WERI-Rb-1 (cell line): ENCODE results near the gene NSG2.
"Not testable (repeated sequence)": the region's sequence is repeated elsewhere in the genome, so short reads cannot be mapped to it uniquely, and the experiment has no call there.

ENCODE experiments used
- DNase-seq: peaks from one replicate; pipeline ENCODE4 v3.0.0-alpha.2; 2020
- H3K27ac ChIP-seq: fragments of 250-450 bp; sonication (Bioruptor Pico); 2 replicates; pipeline ENCODE4 v1.5.1; 2020; ENCODE audit warnings: mild to moderate bottlenecking, moderate library complexity
- H3K27me3 ChIP-seq: fragments of 250-450 bp; sonication (Bioruptor Pico); 2 replicates; pipeline ENCODE4 v1.5.1; 2021; ENCODE audit warnings: mild to moderate bottlenecking, low read depth, moderate library complexity; ENCODE audit not compliant: insufficient read depth, severe bottlenecking
- H3K36me3 ChIP-seq: fragments of 250-450 bp; sonication (Bioruptor Pico); 2 replicates; pipeline ENCODE4 v1.5.1; 2020; ENCODE audit warnings: mild to moderate bottlenecking, moderate library complexity
- H3K4me3 ChIP-seq: 2 replicates; pipeline ENCODE4 v1.5.1; 2011; ENCODE audit warnings: low read depth, mild to moderate bottlenecking, control low read depth, low read length
- H3K9me3 ChIP-seq: fragments of 250-450 bp; sonication (Bioruptor Pico); 2 replicates; pipeline ENCODE4 v1.5.1; 2021; ENCODE audit warnings: mild to moderate bottlenecking, moderate library complexity; ENCODE audit not compliant: severe bottlenecking
- CTCF ChIP-seq: IDR thresholded peaks from 2 replicates; pipeline ENCODE4 v1.5.1; 2011; ENCODE audit warnings: low read depth, mild to moderate bottlenecking, control low read depth, inconsistent platforms, low read length

NSG2 gene

GRCh38 chr5:174010365-174010764 is 35.1 kb upstream of the NSG2 start:
- Histone ChIP-seq H3K36me3 (no peaks in the 10 kb centered on the region), H3K4me3 (no peak overlapping the region), H3K27me3 (peaks cover 32% of the 10 kb centered on the region), H3K9me3 (no peaks in the 10 kb centered on the region), H3K27ac (no peak overlapping the region)
- no peak for DNase-seq
- TF ChIP-seq CTCF: no peak

GRCh38 chr5:174011441-174011840 is 34.1 kb upstream of the NSG2 start:
- DNase-seq: no peak
- TF ChIP-seq CTCF: no peak
- Histone ChIP-seq H3K9me3 (no peaks in the 10 kb centered on the region), H3K4me3 (no peak overlapping the region), H3K27me3 (peaks cover 23% of the 10 kb centered on the region), H3K36me3 (no peaks in the 10 kb centered on the region), H3K27ac (no peak overlapping the region)

- peak; percentile 60 for TF ChIP-seq CTCF
- H3K4me3 ChIP-seq: not testable (repeated sequence)
- peak; percentile 59 for DNase-seq
These were observed 25.2 kb upstream of the NSG2 start for GRCh38 chr5:174020069-174020927.

GRCh38 chr5:174020928-174021304 is 24.6 kb upstream of the NSG2 start:
- Histone ChIP-seq H3K27me3 (peaks cover 37% of the 10 kb centered on the region), H3K27ac (no peak overlapping the region), H3K9me3 (no peaks in the 10 kb centered on the region), H3K36me3 (no peaks in the 10 kb centered on the region), H3K4me3 (no peak overlapping the region)
- no peak for TF ChIP-seq CTCF
- DNase-seq: no peak

More at GRCh38 chr5:174020069-174020927, 25.2 kb upstream of the NSG2 start:
- not testable (repeated sequence) for H3K36me3 ChIP-seq, H3K27ac ChIP-seq, H3K9me3 ChIP-seq
- H3K27me3 ChIP-seq: peaks cover 37% of the 10 kb centered on the region

GRCh38 chr5:174022384-174023095 is 23.0 kb upstream of the NSG2 start:
- TF ChIP-seq CTCF: no peak
- H3K4me3 ChIP-seq: no peak overlapping the region

More at GRCh38 chr5:174022384-174023095, 23.0 kb upstream of the NSG2 start:
- Histone ChIP-seq H3K36me3 (no peaks in the 10 kb centered on the region), H3K9me3 (no peaks in the 10 kb centered on the region), H3K27ac (no peak overlapping the region), H3K27me3 (peaks cover 47% of the 10 kb centered on the region)
- DNase-seq: no peak
